Erythroblast (primary cell): ENCODE measurements around the gene LONP1.

ENCODE experiments used
- GATA1 ChIP-seq: IDR thresholded peaks from 2 replicates; pipeline ENCODE4 v1.6.1; 2011; ENCODE audit warnings: low read depth, mild to moderate bottlenecking, control low read depth, low read length, moderate library complexity
- POLR2A ChIP-seq: IDR thresholded peaks from 2 replicates; pipeline ENCODE4 v1.6.1; 2011; ENCODE audit warnings: mild to moderate bottlenecking, low read length

DNA sequence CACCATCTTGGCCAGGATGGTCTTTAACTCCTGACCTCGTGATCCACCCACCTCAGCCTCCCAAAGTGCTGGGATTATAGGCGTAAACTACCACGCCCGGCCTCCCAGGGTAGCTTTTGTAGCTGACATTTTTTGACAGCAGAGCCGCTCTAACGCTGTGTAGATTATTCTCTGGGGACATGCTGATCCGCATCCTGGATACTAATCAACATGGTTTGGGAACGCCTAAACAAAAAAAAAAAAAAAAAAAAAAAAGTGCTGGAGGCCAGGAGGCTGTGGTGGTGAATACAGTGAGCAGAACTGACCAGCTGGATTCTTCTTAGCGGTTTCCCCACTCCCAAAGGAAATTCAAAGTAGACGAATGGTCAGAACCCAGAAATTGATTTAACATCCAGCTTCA, 5.1 kb downstream of the LONP1 start:
- TF ChIP-seq POLR2A (no peak), GATA1 (no peak)
